ENCODE results near the gene ALDH1L1.

- TF ChIP-seq CTCF (conservative IDR thresholded peaks at IDR 0.05) (no peak), EZH2 (IDR thresholded peaks at IDR 0.05; ENCODE audit: low read depth) (no peak)
Observed at GRCh38 chr3:126142652-126143051, 37.7 kb downstream of the ALDH1L1 start.
